Smooth muscle cell (in vitro differentiated cells): ENCODE measurements around the gene PDZRN4. TPM values are rescaled to one million over a fixed set of nuclear protein-coding genes. Genes with fewer than 3 reads are reported as not detected.
A peak's percentile ranks its signal among the peaks of the same experiment; 100 is the strongest.

Experiments used
- DNase-seq: peaks from one replicate; lab custom pipeline; 2025; ENCODE audit not compliant: unreplicated experiment; lab: John Stamatoyannopoulos, UW
- H2AFZ ChIP-seq: fragments of 200-600 bp; sonication (generic); 2 replicates; pipeline ENCODE4 v1.6.0; 2016; ENCODE audit warnings: antibody characterized with exemption, low read depth, mild to moderate bottlenecking
- H3F3A ChIP-seq: fragments of 200-600 bp; sonication (generic); 2 replicates; pipeline ENCODE4 v1.6.0; 2017; ENCODE audit warnings: antibody characterized with exemption, low read depth
- H3K27ac ChIP-seq: fragments of 200-600 bp; sonication (generic); 2 replicates; pipeline ENCODE4 v1.5.1; 2016; ENCODE audit warnings: low read depth, mild to moderate bottlenecking
- H3K27me3 ChIP-seq: fragments of 200-600 bp; sonication (generic); 2 replicates; pipeline ENCODE4 v1.6.1; 2016; ENCODE audit warnings: low read depth, mild to moderate bottlenecking
- H3K36me3 ChIP-seq: fragments of 200-600 bp; sonication (generic); 2 replicates; pipeline ENCODE4 v1.5.1; 2016; ENCODE audit warnings: low read depth
- H3K4me1 ChIP-seq: fragments of 200-600 bp; sonication (generic); 2 replicates; pipeline ENCODE4 v1.5.1; 2016; ENCODE audit warnings: low read depth
- H3K4me2 ChIP-seq: fragments of 200-600 bp; sonication (generic); 2 replicates; pipeline ENCODE4 v1.6.0; 2016; ENCODE audit warnings: mild to moderate bottlenecking
- H3K4me3 ChIP-seq: fragments of 200-600 bp; sonication (generic); 2 replicates; pipeline ENCODE4 v1.5.1; 2016; ENCODE audit warnings: mild to moderate bottlenecking
- H3K79me2 ChIP-seq: fragments of 200-600 bp; sonication (generic); 2 replicates; pipeline ENCODE4 v1.6.0; 2016; ENCODE audit warnings: low read depth, mild to moderate bottlenecking
- H3K9ac ChIP-seq: fragments of 200-600 bp; sonication (generic); 2 replicates; pipeline ENCODE4 v1.6.0; 2016; ENCODE audit warnings: low read depth
- H3K9me3 ChIP-seq: fragments of 200-600 bp; sonication (generic); replicated peaks from 2 replicates; pipeline ENCODE4 v1.5.1; 2016; ENCODE audit warnings: low read depth
- H4K20me1 ChIP-seq: fragments of 200-600 bp; sonication (generic); 2 replicates; pipeline ENCODE4 v1.6.0; 2016; ENCODE audit warnings: low read depth
- CTCF ChIP-seq: fragments of 200-600 bp; sonication (generic); IDR thresholded peaks from 2 replicates; pipeline ENCODE4 v1.5.1; 2017; ENCODE audit warnings: borderline replicate concordance, mild to moderate bottlenecking, antibody characterized with exemption; ENCODE audit not compliant: insufficient read depth, poor library complexity, severe bottlenecking
- WGBS: methylation state at CpG from one replicate; pipeline ENCODE4 v1.1.7; 2016; ENCODE audit warnings: low lambda C conversion rate; 5-methylcytosine and 5-hydroxymethylcytosine counted together
- polyA plus RNA-seq: library from polyadenylated mRNA; unstranded; fragments of >200 nt; fragmentation: Nextera tagmentation; extraction: Ambion mirVana; gene quantifications from 2 replicates; pipeline ENCODE4 v1.2.1, GENCODE V29; 2016
- total RNA-seq: library from RNA; depleted of rRNA; stranded (reverse); fragments of >200 nt; gene quantifications from 2 replicates; pipeline ENCODE4 v1.2.3, GENCODE V29; 2014

The PDZRN4 gene
- total and polyA plus RNA-seq, 2 experiments from 2014 or later: 4.7 to 5.4 TPM

- no peaks in the 10 kb centered on the region for H3K27me3 ChIP-seq
- peaks cover 4% of the 10 kb centered on the region for H3K4me1 ChIP-seq
- H3K4me2 ChIP-seq: no peak overlapping the region
- H3F3A ChIP-seq: no peaks in the 10 kb centered on the region
- H3K9me3 ChIP-seq: no peaks in the 10 kb centered on the region
- H3K27ac ChIP-seq: no peak overlapping the region
- no peaks in the 10 kb centered on the region for H3K79me2 ChIP-seq
- no peak overlapping the region for H2AFZ ChIP-seq
- 78% methylated on average over 5 of the region's 5 CpGs for WGBS
- H3K36me3 ChIP-seq: no peaks in the 10 kb centered on the region
- no peak overlapping the region for H3K9ac ChIP-seq
- TF ChIP-seq CTCF: no peak
- DNase-seq: no peak
- H4K20me1 ChIP-seq: no peaks in the 10 kb centered on the region
- H3K4me3 ChIP-seq: no peak overlapping the region
Observed at GRCh38 chr12:41437563-41437962, 249.4 kb downstream of the PDZRN4 start.

- WGBS: 81% methylated on average over 3 of the region's 3 CpGs
- no peaks in the 10 kb centered on the region for H3K27me3 ChIP-seq
Observed at GRCh38 chr12:41438854-41439541, 250.9 kb downstream of the PDZRN4 start.

GRCh38 chr12:41439801-41440200 lies 251.7 kb downstream of the PDZRN4 start:
- Histone ChIP-seq H3K9ac (no peak overlapping the region), H2AFZ (peak overlapping the region; percentile 44), H3K36me3 (no peaks in the 10 kb centered on the region), H4K20me1 (no peaks in the 10 kb centered on the region), H3K4me3 (no peak overlapping the region), H3F3A (no peaks in the 10 kb centered on the region), H3K4me1 (peaks cover 4% of the 10 kb centered on the region), H3K27me3 (no peaks in the 10 kb centered on the region), H3K9me3 (no peaks in the 10 kb centered on the region), H3K27ac (no peak overlapping the region), H3K4me2 (no peak overlapping the region), H3K79me2 (no peaks in the 10 kb centered on the region)
- WGBS: 40% methylated on average over 2 of the region's 2 CpGs
- no peak for TF ChIP-seq CTCF
- no peak for DNase-seq

More at GRCh38 chr12:41438854-41439541, 250.9 kb downstream of the PDZRN4 start:
- no peak overlapping the region for H3K4me2 ChIP-seq
- no peak for TF ChIP-seq CTCF
- no peaks in the 10 kb centered on the region for H3F3A ChIP-seq
- DNase-seq: no peak
- H3K9ac ChIP-seq: no peak overlapping the region
- no peaks in the 10 kb centered on the region for H4K20me1 ChIP-seq
- H3K9me3 ChIP-seq: no peaks in the 10 kb centered on the region
- no peaks in the 10 kb centered on the region for H3K79me2 ChIP-seq
- peak overlapping the region; percentile 44 for H2AFZ ChIP-seq
- no peak overlapping the region for H3K27ac ChIP-seq
- peaks cover 4% of the 10 kb centered on the region for H3K4me1 ChIP-seq
- H3K4me3 ChIP-seq: no peak overlapping the region
- H3K36me3 ChIP-seq: no peaks in the 10 kb centered on the region

- Histone ChIP-seq H3K4me2 (no peak overlapping the region), H3K4me3 (no peak overlapping the region), H3K27me3 (no peaks in the 10 kb centered on the region), H3K9ac (no peak overlapping the region), H3K36me3 (no peaks in the 10 kb centered on the region), H2AFZ (no peak overlapping the region), H3K27ac (no peak overlapping the region), H3K9me3 (no peaks in the 10 kb centered on the region), H4K20me1 (no peaks in the 10 kb centered on the region), H3F3A (no peaks in the 10 kb centered on the region), H3K79me2 (no peaks in the 10 kb centered on the region), H3K4me1 (peaks cover 4% of the 10 kb centered on the region)
- no peak for TF ChIP-seq CTCF
- DNase-seq: no peak
Observed at GRCh38 chr12:41441180-41441579, 253.1 kb downstream of the PDZRN4 start.
